Spleen (tissue), 7 donors: Measurements from ENCODE around the gene EPC2.

Source experiments
- CTCF ChIP-seq, 11 experiments: fragments of 200-600 bp in 7 of 11; fragments of 450-650 bp in 4 of 11; sonication (generic) in 4 of 11; IDR thresholded peaks in 8 of 11; conservative IDR thresholded peaks in 3 of 11; 1 replicate in 7 of 11; 2 replicates in 4 of 11; pipeline versions ENCODE4 v1.4.0 to v1.8.0; 2016 to 2021; ENCODE audit warnings: antibody characterized with exemption in 11 of 11, inconsistent platforms in 4 of 11, mild to moderate bottlenecking in 1 of 11
- POLR2A ChIP-seq, 3 donors: fragments of 450-650 bp; IDR thresholded peaks; one replicate each; pipeline ENCODE4 v1.5.1; 2017; ENCODE audit warnings: antibody characterized with exemption in 3 of 3, mild to moderate bottlenecking in 1 of 3
- POLR2AphosphoS5 ChIP-seq, 3 donors: sonication (generic); formaldehyde crosslinking; IDR thresholded peaks; one replicate each; pipeline ENCODE4 v1.5.1; 2017; ENCODE audit warnings: antibody characterized with exemption in 3 of 3
- donor health status: DM: no; HTN: no; CAD: no; lungs with moderate emphysema.
- donor health status: DM: no; HTN: no; CAD: no.
- donor health status: DM: no; HTN: no; CAD: no.

GRCh38 chr2:148675708-148676107 is 31.2 kb downstream of the EPC2 start:
- TF ChIP-seq CTCF (IDR thresholded peaks at IDR 0.05 in 8 of 11, conservative IDR thresholded peaks at IDR 0.05 in 3 of 11) (no peak), POLR2AphosphoS5 (IDR thresholded peaks at IDR 0.05) (no peak), POLR2A (IDR thresholded peaks at IDR 0.05) (no peak)
